Measurements from ENCODE around the gene GALNT1.

Gene GALNT1

DNA sequence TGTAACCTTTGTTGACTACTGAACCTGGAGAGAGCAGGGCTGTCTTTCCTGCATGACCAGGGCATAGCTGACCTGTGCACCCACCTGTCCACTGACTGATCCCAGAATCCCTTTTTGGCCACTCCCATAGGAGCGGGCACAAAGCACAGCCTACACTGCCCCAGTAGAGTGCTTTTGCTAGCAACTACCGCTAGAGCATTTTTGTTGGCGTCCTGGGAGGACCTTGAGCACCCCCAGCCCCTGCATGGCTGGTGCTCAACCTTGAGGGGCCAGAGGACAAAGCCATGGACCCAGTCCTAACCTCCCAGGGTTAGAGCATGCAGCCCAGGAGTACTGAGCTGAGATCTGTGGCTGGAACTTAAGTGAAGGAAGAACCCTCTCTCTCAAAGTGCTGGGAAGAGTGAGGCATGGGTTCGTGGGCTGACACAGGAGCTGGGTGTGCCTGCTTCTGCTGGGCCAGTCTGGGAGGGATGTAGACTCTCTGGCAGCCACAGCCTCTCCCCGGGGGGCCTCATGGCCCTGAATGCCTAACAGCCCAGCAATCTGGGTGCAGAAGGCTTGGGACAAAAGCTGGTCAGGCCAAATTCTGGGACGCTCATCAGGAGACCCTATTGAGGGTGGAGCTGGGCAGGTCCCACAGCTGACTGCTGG is 140.0 kb downstream of the GALNT1 start:
- no peak for DNase-seq (ENCODE audit: low read depth)

DNA sequence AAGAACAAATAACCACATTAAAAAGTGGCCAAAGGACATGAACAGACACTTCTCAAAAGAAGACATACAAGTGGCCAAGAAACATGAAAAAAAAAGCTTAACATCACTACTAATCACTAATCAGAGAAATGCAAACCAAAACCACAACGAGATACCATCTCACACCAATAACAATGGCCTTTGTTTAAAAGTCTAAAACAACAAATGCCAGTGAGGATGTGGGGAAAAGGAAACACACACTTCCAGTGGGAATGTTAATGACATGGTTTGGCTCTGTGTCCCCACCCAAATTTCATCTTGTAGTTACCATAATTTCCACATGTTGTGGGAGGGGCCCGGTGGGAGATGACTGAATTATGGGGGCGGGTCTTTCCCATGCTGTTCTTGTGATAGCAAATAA is 147.1 kb downstream of the GALNT1 start:
- no peak for DNase-seq (ENCODE audit: low read depth)

DNA sequence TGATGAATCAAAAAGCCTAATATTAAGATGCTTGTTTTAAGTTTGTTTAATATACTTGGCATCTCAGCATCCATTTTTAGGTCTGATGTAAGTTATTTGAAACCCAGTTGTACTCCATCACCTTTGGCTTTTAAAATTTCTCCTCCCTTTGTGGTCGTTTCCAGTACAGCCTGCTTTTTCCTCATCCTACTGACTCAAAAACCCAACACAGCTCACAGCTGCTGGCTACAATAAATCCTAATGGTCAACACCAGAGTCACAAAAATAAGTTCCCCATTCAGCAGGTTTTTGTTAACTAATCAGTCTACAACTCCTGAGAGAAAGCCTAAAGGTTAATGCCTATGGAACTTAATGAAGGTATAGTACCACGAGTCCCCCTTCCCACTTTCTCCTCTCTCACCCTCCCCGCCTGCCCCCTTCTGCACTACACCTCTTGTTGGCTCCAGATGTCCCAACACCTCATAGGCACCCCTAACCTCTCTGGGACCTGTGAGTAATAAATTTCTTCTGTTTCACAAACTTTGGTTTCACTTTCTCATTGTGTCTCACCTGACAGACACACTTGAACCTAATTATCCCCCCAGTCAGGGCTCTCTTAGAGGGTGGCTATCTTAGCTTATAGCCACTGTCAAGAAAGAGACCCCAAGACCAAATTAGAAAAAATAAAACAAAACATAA is 148.6 kb downstream of the GALNT1 start:
- no peak for DNase-seq (ENCODE audit: low read depth)

DNA sequence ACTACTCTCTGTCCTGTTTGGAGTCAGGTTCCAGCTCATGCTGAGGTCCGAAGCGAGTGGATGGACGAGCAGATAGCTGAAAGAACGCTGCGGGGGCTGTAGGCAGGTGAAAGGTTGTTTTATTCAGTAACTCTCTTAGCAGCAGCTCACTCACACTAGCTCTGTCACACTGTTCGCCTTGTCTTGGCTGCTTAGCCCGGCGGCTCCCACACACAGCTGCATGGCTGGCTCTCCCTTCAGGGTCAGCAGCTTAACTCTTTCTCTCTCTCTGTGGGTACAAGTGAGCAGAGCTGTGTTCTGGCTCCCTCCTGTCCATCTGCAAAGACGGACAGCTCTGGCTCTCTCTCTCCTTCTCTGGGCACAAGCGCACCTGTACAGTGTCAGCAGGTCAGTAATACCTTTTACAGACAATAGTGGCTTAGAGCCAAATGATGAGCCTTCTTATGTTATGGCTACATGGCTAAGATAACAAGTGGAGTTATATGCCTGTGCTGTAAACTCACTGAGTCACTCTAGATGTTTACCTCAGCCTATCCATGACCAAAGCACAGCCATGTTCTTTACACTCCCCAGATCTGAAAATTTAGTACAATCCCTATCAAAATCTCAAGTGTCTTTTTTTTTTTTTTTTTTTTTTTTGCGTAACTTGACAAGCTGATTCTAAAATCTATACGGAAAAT is 149.3 kb downstream of the GALNT1 start:
- DNase-seq (ENCODE audit: low read depth) = no peak

- DNase-seq (ENCODE audit: low read depth) = no peak
Measured at GRCh38 chr18:35731701-35732100, 150.2 kb downstream of the GALNT1 start.

DNA sequence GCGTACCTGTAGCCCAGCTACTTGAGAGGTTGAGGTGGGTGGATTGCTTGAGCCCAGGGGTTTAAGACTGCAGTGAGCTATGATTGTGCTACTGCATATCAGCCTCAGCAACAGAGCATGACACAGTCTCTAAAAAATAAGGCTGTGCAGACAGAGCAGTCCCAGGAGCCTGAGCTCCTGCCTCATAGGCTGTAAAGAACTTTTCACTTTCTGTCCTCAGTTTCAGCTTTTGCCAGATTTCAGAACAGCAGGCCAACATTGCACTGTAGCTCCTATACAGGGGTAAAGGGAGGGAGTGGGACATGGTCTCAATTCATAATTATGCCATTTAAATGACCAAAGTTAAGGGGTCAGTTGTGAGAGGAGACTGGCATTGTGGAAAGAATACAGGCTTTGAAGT is 150.6 kb downstream of the GALNT1 start:
- DNase-seq (ENCODE audit: low read depth) = no peak

- DNase-seq (ENCODE audit: low read depth) = no peak
Measured at GRCh38 chr18:35732636-35733035, 151.1 kb downstream of the GALNT1 start.

- DNase-seq (ENCODE audit: low read depth) = no peak
Measured at GRCh38 chr18:35733408-35733807, 151.9 kb downstream of the GALNT1 start.

GRCh38 chr18:35736696-35737095 is 155.2 kb downstream of the GALNT1 start:
- DNase-seq (ENCODE audit: low read depth) = no peak

DNA sequence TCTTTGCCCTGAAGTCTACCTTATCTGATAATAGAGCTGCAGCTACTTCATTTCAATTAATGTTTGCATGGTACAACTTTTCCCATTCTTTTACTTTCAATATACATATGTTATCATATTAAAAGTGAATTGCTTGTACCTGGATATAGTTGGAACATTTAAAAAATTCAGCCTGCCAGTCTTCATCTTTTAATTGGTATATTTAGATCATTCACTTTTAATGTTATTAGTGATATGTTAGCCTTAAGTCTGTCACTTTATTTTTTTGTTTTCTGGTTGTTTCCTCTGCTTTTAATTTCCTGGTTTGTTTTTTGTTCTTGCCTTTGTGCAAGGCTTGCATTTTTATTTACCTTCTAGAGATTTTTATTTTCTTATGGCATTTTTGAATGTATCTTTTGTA is 158.2 kb downstream of the GALNT1 start:
- DNase-seq (ENCODE audit: low read depth) = no peak

DNA sequence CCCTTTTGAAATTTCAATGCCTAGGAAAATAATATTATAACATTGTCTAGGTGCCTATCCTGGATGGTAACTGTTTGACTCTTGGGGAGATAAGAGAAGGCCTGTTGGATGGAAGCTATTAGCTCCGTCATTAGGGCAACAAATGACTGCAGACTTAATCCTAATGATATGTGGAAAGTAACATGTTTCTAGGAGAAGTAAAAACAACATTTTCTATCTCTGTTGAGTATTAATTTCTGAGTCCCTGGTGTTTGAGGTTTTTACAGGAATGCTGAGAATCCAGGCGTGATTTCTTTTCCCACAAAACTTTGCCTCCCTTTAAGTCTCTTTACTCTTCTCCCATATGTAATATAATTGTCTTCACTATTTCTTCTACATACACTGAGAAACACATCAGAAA is 159.1 kb downstream of the GALNT1 start:
- DNase-seq (ENCODE audit: low read depth) = no peak

DNA sequence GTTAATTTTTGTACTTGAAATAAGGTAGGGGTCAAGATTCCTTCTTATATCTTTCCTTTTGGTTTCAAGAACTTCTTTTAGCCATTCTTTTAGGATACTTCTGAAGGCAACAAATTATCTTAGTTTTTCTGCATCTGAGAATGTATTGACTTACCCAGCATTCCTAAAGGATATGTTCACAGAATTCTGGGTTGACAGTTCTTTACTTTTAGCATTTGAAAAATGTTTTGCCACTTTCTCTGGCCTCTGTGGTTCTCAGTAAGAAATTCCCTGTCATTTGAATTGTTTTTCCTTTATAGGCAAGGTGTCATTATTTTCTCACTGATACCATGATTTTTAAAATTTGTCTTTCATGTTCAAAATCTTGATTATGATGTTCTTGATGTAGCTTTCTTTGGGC is 162.4 kb downstream of the GALNT1 start:
- no peak for DNase-seq (ENCODE audit: low read depth)

DNA sequence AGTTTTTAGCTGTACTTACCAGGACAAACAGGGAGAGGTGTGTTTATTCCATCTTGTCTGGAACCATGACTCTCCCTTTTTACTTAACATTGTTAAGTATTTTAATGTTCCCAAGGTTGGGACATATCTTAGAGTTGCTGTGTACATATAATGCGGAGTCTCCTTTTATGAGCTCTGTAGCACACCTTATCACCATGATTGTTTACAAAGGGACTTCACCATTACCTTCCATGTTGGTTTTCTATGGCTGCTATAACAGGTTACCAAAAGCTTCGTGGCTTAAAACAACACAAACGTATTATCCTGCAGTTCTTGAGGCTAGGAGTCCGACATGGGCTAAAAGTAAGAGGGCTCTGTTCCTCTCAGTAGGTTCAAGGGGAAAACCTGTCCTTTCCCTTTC is 164.3 kb downstream of the GALNT1 start:
- no peak for DNase-seq (ENCODE audit: low read depth)

DNA sequence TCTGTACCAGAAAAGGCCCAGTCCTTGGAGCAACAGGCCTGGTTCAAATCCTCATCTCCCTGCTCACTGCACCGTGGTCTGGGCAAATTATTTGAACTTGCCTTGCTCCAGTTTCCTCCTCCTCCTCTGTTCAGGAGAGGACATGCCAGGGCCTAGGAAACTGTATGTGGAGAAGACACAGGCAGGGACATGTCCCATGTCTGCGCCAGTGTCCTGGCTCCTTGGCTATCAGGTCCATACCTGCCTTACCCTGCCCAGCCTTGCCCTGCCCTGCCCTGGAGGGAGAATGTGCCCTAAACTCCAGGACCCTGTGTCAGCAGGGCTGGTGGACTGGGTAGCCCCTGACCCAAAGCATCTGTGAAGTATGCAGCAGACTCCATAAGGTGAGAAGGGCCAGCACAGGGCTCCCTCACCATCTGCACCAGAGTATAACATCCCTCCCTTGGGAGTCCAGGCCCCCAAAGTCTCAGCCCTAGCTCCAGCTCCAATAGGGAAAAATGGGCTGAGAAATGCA is 165.3 kb downstream of the GALNT1 start:
- DNase-seq (ENCODE audit: low read depth) = no peak

DNA sequence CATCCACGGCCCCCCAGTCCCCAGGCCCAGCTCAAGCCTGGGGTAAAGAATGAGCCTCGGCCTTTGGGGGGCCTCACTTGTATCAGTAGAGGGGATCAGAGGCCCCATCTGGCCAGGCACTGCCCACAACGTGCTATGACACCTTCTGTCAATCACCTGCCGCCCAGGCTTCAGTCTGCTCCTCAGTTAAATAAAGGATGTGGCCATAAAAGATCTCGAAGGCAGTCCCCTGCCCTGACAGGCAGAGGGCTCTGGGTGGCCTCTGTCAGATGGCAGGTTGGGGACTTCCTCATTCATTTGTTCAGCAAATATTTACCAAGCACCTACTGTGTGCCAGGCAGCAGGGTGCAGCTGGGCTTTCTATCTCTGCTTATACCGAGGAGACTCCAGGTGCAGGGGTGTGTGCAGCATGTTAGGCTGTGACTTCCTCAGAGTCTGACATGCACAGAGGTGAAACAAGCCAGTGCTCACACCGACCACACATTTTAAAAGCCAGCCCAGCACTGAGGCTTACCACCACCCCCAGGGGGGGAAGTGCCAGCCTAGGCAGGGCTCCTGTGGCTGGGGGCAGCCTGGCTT is 166.4 kb downstream of the GALNT1 start:
- DNase-seq (ENCODE audit: low read depth) = no peak

DNA sequence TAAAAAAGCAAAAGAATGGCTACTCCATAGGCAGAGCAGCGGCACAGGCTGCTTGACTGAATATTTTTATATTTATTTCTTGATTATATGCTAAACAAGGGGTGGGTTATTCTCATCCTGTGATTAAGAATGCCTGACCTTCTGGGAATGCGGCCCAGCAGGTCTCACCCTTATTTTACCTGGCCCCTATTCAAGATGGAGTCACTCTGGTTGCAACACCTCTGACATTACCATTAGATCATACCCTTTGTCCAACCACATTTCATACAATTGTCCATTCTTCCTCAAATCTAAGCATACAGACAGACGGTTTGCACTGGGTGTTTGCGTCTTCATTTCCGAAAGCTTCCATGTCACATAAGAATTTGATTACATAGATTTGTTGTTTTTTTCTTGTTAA is 168.2 kb downstream of the GALNT1 start:
- DNase-seq (ENCODE audit: low read depth) = no peak

GRCh38 chr18:35750929-35751328 is 169.4 kb downstream of the GALNT1 start:
- no peak for DNase-seq (ENCODE audit: low read depth)

DNA sequence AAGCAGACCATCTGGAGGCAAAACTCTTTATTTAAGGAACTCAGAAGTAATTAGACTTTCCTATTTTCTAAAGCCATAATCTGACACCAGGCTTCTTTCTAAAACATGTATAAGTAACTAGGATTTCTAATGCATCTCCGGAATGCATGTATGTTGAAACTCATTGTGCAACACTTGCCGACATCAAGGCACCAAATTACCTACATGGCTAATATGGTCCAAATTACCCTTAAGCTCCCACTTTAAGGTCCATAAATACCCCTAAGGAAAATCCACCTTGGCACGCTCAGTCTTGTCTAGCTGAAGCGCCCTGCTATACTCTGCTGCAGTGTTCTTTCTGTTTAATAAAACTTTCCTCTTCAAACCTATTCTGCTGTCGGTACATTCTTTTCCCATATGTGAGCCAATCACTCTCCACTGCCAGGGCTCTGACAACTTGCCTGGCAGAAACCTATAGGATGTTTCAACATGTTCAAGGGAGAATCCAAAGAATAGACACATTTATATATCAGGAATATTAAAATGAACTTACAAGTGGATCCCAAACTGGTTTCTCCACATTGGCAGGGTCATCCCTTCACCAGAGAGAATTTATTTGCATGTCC is 171.9 kb downstream of the GALNT1 start:
- no peak for DNase-seq (ENCODE audit: low read depth)

DNA sequence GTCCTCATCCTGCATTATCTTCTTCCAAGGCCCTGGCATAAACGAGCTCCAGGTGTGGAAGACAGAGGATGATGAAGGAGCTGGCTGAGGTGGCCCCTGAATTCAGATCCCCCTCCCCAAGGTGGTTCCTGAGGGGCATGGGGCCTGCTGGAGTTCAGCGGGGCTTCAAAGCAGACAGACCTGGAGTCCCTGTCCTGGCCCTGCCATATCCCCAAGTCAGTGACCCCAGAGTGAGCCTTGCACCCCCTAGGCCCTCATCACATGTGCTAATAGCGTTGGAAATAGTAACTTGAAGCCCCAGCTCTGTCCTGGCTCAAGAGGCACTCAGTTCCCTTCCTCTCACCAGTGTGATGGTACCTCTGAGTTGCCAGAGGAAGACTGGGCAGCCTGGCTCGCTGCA is 172.9 kb downstream of the GALNT1 start:
- no peak for DNase-seq (ENCODE audit: low read depth)

GRCh38 chr18:35755369-35755768 is 173.8 kb downstream of the GALNT1 start:
- DNase-seq (ENCODE audit: low read depth) = no peak

GRCh38 chr18:35756506-35757117 is 175.1 kb downstream of the GALNT1 start:
- DNase-seq (ENCODE audit: low read depth) = peak; percentile 23

Measured in stimulated activated CD8-positive, alpha-beta memory T cell treated with anti-CD3 and anti-CD28 coated beads, Interleukin-15, amount 100 ng/mL, for 1 hour (primary cell).